NCI-H146 (cell line): ENCODE data around the gene ZBP1.
A peak's percentile ranks its signal among the peaks of the same experiment; 100 is the strongest.

Experiments
- DNase-seq: peaks from one replicate; lab custom pipeline; 2025; lab: John Stamatoyannopoulos, UW

ZBP1 gene

DNA sequence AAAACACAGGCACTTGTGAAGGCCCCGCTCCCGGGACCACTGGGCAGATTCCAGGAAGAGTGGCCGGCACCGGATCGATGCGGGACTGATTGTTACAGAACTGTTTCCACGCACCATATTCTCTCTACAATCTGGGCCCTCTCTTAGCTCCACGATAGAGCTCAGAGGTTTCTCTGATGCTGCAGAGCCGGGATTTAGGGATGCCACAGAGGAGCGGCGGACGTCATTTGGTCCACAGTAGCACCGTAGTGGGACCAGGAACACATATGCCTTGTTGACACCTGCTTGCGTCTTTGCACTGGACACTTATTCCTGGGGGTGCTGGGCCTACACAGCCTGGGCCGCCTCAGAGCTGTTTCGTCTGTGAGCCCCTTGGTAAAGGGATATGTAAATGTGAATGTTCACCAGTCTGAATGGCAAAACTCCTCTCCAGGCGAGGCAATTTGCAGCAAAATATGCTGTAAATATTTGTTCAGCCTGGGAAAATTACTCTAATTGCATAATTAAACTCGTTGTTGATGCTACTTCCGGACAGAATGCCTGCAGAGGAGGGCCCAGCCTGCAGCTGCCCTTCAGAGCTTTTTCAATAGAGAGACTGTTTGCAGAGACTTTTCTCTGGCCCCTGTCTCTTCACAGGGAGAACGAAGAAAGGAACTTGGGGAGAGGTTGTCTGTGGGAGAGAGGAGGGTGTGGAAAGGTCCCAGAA lies 49.9 kb downstream of the ZBP1 start:
- peak; percentile 98 for DNase-seq

DNA sequence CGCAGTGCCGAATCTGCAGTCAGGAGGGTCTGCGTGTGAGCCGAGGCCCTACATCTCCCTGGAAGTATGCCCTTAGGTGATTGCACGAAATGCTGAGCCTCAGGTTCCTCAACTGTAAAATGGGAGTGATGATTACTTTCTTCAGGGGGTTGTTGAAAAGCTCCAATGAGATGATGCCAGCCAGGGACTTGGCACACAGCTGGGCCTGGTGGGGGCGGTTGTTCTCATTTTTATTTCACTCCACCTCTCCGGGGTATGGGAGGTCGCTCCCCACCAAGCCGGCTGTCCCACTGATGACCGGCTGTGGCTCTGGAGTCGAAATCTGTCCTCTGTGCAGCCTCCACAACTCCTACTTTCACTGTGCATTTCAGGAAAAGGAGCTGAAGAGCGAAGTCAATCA lies 51.3 kb downstream of the ZBP1 start:
- DNase-seq = no peak

DNA sequence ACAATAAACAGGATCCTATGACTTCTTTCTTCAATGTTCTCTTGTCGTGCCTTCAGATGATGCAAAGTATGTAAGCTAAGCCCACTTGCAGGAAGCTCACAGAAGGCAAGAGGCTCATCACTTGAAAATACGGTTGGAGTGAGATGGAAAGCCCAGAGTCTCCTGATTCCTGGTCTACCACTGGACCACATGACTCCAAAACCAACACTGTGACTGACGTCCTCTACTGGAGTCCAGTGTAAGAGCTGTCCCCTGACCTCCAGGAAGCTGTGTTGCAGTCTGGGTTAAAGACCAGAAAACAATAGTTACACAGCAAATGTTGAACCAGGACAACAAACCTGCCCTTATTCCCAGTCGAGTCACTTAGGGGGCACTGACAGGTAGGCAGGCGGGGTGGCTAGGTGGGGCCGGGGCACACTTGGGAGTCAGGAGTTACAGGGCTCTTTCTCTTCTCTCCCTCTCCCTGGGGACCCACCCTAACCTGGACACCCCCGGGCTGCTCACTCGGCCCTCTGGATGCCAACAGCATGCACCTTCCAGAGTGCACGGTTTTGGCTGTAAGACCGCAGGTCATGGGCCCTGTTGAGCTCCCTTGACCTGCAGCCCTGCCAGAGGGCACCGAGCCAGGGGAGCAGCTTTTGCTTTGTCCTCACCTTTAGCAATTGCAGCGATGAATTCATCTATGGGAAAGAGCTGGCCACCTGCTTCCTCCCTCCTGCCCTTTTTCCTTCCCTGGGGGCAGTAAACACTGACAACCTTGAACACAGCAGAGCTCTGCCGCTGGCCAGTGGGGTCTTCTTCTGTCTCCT lies 51.9 kb downstream of the ZBP1 start:
- peak; percentile 97 for DNase-seq

DNA sequence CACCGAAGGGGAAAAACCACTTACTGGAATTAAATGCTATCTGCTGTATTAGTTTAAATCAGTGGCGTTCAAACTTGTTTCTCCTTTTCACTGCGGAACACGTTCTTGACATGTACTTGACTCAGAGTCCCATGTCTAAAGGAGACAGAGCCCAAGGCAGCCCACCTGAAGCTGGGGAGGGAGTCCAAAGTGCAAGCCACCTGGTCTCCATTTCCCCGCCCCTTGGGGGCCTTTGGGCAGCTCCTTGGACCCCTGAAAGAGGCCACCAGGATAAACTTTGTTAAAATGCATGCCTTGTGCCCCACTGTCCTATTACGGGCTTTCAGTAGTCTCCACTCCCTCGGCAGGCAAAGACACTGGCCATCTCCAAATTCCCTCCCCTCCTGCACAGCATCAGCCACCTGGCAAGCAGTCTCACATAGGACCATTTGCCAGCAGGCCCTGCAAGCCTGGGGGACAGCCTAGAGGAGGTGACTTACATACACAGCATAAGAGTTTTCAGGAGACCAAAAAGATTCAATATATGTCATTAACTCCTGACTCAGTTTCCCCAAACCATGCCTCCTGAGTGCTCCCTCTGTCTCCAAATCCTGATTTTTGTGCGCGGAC lies 52.7 kb downstream of the ZBP1 start:
- DNase-seq = no peak

- no peak for DNase-seq
These were observed 53.3 kb downstream of the ZBP1 start for GRCh38 chr20:57566803-57567459.

- DNase-seq = no peak
These were observed 53.8 kb downstream of the ZBP1 start for GRCh38 chr20:57566399-57566798.

DNA sequence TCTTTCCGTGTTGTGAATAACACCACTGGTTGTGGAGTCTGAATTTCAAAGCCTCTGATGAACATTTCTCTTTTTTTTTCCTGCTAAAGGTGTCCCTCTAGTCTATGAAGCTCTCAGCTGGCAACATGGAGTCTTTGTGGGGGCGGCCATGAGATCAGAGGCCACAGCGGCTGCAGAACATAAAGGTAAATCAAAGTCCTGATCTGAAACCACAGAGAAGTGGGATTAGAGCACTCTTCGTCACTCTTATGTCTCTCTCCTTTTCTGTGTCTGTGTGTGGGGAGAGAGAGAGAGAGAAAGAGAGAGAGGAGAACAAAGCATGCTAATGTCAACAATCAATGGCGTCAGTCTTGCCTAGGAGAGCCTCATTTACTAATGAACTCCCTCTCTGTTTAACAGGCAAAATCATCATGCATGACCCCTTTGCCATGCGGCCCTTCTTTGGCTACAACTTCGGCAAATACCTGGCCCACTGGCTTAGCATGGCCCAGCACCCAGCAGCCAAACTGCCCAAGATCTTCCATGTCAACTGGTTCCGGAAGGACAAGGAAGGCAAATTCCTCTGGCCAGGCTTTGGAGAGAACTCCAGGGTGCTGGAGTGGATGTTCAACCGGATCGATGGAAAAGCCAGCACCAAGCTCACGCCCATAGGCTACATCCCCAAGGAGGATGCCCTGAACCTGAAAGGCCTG lies 55.1 kb downstream of the ZBP1 start:
- no peak for DNase-seq

DNA sequence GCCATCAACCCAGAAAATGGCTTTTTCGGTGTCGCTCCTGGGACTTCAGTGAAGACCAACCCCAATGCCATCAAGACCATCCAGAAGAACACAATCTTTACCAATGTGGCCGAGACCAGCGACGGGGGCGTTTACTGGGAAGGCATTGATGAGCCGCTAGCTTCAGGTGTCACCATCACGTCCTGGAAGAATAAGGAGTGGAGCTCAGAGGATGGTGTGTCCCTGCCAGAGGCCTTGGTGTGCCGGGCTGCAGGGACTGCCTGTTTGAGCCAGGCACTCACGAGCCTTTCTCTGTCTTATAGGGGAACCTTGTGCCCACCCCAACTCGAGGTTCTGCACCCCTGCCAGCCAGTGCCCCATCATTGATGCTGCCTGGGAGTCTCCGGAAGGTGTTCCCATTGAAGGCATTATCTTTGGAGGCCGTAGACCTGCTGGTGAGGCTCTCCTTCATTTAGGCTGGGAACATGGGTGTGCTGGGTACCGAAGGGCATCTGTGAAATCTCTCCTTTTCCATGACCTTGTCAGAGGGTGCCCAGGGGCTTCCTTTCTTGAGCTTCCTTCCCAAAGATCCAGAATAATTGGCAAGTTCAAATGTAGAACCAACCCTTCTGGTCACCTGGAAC lies 55.9 kb downstream of the ZBP1 start:
- DNase-seq = no peak

- no peak for DNase-seq
These were observed 56.7 kb downstream of the ZBP1 start for GRCh38 chr20:57563522-57563921.

DNA sequence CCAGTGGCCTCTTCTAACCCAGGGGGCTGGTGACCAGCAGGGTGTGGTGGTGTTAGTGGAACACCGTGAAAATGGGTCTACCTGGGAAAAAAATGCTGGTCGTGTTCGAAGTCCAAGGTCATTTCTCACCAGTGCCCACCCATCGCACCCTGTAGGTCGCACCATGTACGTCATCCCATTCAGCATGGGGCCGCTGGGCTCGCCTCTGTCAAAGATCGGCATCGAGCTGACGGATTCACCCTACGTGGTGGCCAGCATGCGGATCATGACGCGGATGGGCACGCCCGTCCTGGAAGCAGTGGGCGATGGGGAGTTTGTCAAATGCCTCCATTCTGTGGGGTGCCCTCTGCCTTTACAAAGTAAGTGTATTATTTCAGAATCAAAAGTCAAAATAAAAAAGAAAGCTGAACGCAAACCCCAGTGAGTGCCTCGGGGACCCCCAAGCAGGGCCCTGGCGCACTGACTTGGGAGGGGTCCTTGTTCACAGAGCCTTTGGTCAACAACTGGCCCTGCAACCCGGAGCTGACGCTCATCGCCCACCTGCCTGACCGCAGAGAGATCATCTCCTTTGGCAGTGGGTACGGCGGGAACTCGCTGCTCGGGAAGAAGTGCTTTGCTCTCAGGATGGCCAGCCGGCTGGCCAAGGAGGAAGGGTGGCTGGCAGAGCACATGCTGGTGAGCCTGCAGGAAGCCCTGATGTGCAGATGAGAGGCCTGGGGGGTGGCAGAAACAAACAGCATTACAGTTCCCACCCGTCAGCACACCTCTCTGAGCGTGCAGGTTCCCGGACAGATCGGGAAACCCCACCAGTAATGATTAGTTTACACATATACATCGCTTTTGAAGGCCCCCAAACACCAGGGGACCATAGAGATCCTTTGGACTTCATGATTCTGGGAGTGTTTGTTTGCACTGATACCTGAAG lies 57.4 kb downstream of the ZBP1 start:
- no peak for DNase-seq

DNA sequence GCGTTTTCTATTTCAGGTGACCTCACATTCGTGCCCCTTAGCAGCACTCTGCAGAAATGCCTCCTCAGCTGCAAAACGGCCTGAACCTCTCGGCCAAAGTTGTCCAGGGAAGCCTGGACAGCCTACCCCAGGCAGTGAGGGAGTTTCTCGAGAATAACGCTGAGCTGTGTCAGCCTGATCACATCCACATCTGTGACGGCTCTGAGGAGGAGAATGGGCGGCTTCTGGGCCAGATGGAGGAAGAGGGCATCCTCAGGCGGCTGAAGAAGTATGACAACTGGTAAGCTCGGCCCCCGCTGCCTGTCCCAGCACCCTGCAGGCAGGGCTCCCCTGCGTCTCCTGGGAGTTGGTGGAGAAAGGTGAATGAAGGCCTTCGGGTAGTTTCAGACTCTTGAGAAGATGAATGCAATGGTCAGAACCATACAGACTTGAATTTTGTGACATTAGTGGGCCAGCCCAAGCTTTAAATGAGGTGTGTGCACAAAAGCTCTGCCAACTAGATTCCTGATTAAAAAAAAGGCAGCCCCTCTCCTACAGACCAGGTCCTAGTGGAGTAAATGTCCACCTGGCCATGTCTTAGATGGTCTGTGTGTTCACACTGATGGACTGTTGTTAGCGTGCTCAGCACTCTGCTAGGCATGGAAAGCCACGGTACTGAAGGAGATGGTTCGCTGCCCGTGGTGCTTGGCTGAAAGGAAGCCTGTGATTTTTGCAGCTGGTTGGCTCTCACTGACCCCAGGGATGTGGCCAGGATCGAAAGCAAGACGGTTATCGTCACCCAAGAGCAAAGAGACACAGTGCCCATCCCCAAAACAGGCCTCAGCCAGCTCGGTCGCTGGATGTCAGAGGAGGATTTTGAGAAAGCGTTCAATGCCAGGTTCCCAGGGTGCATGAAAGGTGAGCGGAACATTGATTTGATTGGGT lies 58.6 kb downstream of the ZBP1 start:
- DNase-seq = no peak

- peak; percentile 94 for DNase-seq
These were observed 59.5 kb downstream of the ZBP1 start, which contains the start of gene PCK1 for GRCh38 chr20:57560554-57561355. Gene PCK1, plus strand, starts transcription at chr20:57561110. Its CDS starts 302 bp downstream, at chr20:57561412.

GRCh38 chr20:57559658-57560553 lies 60.3 kb downstream of the ZBP1 start:
- DNase-seq = no peak

GRCh38 chr20:57559289-57559634 lies 61.0 kb downstream of the ZBP1 start:
- DNase-seq = no peak

- no peak for DNase-seq
These were observed 61.5 kb downstream of the ZBP1 start for GRCh38 chr20:57558614-57559288.

- no peak for DNase-seq
These were observed 62.2 kb downstream of the ZBP1 start for GRCh38 chr20:57557926-57558613.
